Eye (tissue), 1 donor: ENCODE measurements around the gene PTPN1.
A peak's percentile ranks its signal among the peaks of the same experiment; 100 is the strongest.
"Not testable (repeated sequence)": the region's sequence is repeated elsewhere in the genome, so short reads cannot be mapped to it uniquely, and the experiment has no call there.

Source experiments
- DNase-seq: peaks from one replicate; pipeline ENCODE4 v3.0.0-alpha.2; 2015

The PTPN1 gene

GRCh38 chr20:50509923-50510705 is at the start of gene PTPN1:
PTPN1 (plus strand) TSS chr20:50510383; CDS start chr20:50510528, 145 bp downstream.
- DNase-seq: peak; percentile 100

GRCh38 chr20:50460608-50461267 is 49.4 kb upstream of the PTPN1 start:
- DNase-seq: peak; percentile 90

- DNase-seq: no peak
These were observed 48.0 kb upstream of the PTPN1 start for GRCh38 chr20:50462093-50462690.

GRCh38 chr20:50464026-50464724 is 46.0 kb upstream of the PTPN1 start:
- peak; percentile 82 for DNase-seq

- no peak for DNase-seq
These were observed 45.2 kb upstream of the PTPN1 start for GRCh38 chr20:50464725-50465650.

- DNase-seq: no peak
These were observed 43.0 kb upstream of the PTPN1 start for GRCh38 chr20:50467174-50467573.

DNA sequence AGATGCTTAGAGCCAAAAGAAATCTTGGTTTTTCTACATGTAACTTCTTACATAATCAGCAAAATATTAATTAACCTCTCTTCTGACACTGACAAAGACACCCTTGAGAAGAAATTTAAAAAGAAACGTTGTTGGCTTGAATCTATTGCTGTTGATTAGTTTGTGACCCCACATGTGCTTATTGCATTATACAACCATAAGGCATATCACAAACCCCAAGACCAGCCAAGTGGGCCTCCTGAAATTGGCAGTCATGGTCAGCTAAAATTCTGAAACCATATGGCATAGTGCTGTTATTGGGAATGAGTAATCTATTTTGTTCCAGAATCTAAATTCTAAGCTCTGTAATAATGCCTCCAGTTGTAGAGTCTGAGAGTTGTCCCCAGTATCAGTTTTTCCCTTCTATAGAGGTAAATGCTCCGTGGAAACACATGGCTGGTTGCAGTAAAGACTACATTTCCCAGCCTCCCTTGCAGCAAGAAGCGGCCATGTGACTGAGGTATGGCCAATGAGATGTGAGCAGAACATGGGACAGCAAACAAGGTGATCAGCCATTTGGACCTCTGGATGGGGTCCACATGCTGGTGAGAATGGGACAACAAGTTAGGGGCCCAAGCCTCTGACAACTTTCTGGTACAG is 42.3 kb upstream of the PTPN1 start:
- peak; percentile 69 for DNase-seq

DNA sequence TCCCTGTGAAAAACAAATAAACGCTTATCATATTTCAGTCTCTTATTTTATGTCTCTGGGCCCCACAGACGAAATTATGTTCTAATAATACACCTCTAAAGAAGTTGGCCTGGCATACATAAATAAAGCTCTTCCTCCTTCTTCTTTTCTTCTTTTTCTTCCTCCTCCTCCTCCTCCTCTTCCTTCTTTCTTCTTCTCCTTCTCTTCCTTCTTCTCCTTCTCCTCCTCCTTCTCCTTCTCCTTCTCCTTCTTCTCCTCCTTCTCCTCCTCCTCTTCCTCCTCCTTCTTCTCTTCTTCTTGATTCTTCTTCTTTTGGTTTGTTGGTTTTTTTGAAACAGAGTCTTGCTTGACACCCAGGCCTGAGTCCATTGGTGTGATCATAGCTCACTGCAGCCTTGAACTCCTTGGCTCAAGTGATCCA is 41.8 kb upstream of the PTPN1 start:
- DNase-seq: no peak

DNA sequence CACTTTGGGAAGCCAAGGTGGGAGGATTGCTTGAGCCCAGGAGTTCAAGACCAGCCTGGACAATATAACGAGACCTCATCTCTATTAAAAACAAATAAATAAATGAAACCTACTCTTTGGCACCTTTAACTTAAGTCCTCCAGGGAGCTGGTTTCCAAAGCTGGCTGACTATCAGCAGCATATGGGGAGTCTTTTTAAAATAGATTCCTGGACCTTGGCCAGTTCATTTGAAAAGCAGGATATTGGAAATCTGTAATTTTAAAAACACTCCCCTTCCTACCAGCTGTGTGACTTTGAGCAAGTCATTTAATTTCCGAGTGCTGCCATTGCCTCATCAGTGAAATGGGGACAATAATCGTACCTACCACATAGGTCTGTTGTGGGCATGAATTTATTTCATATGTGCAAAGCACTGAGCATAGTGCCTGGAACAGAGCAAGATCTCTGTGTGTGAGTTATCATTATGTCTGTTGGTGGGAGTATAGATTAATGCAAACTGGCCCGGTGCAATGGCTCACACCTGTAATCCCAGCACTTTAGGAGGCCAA is 40.9 kb upstream of the PTPN1 start:
- DNase-seq: no peak

GRCh38 chr20:50469796-50470195 is 40.4 kb upstream of the PTPN1 start:
- no peak for DNase-seq

DNA sequence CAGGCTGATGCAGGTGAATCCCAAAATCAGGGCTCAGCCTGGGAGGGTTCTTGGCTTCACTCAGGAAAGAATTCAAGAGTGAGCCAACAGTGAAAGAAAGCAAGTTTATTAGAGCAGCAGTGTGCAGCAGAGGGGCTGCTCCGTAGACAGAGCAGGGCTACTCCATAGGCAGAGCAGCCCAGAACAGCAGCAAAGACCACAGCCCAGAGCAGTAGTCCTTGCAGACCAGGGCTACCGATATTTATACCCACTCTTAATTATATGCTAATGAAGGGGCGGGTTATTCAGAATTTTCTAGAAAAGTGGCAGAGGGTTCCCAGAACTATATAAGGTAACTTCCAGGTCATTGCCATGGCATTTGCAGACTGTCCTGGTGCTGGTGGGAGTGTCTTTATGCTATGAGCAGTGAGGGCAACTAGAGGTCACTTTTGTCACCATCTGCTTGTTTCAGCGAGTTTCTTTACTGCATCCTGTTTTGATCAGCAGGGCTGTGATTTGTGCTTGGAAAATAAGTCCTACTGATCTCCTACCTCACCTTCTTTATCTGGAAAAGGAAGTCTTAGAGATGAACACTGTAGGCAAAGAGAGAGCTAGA is 39.8 kb upstream of the PTPN1 start:
- DNase-seq: peak; percentile 35

GRCh38 chr20:50471231-50471630 is 39.0 kb upstream of the PTPN1 start:
- no peak for DNase-seq

GRCh38 chr20:50472693-50473664 is 37.2 kb upstream of the PTPN1 start:
- DNase-seq: no peak

- not testable (repeated sequence) for DNase-seq
These were observed 35.8 kb upstream of the PTPN1 start for GRCh38 chr20:50474356-50474755.

GRCh38 chr20:50475681-50476292 is 34.4 kb upstream of the PTPN1 start:
- peak; percentile 64 for DNase-seq

DNA sequence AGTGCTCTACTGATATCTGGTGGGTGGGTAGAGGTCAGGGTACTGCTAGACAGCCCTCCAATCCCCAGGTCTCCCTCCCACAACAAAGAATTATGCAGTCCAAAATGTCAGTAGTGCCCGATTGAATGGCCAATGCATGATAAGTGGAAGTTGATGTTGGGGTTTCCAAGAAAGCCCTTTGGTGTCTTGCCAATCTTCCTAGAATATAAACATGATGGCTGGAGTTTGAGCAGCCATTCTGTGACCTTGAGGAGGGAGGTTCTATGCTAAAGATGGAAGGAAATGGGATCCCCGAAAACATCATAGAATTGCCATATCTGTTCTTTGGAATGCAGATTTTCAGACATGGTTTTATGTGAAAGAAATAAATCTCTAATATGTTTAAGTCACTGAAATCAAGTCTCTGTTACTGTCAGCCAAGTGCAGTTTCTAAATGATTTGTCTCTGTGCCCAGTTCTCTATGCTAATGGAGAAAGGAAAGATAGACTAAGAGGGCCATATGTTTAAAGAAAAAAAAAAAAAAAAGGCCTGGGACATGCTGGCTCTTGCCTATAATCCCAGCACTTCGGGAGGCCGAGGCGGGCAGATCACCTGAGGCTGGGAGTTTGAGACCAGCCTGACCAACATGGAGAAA is 32.8 kb upstream of the PTPN1 start:
- DNase-seq: no peak

- peak; percentile 41 for DNase-seq
These were observed 31.8 kb upstream of the PTPN1 start for GRCh38 chr20:50478162-50478990.

DNA sequence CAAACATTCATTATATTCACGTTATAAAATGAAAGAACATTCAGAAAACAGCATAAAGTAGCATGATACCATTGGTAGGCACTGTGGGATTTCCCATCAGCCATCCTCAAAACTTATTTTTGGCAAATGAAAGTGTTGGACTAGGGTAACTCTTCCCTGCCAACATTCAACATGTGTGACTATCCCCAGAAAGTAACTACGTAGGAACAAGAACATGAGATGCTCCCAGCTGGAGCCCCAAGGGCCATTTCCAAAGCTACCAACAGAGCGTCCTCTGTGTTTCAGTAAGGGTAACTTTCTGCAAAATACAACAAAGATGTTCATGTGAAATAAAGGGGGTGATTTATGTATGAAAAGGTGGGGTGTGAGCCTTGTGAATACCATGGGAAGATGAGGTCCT is 28.4 kb upstream of the PTPN1 start:
- DNase-seq: no peak
